GM19023 (cell line): ENCODE measurements around the gene ARHGAP5.
"Not testable (repeated sequence)": the region's sequence is repeated elsewhere in the genome, so short reads cannot be mapped to it uniquely, and the experiment has no call there.

Experiments used
- ATAC-seq: cut with Tn5 transposase; IDR thresholded peaks from one replicate; pipeline ENCODE4 v1.9.1; 2021; ENCODE audit warnings: mild to moderate bottlenecking, moderate library complexity; ENCODE audit not compliant: unreplicated experiment

ARHGAP5 gene

GRCh38 chr14:32109676-32110547, 32.8 kb downstream of the ARHGAP5 start:
- ATAC-seq, result no peak

- no peak for ATAC-seq
These were observed 33.4 kb downstream of the ARHGAP5 start for GRCh38 chr14:32110548-32110896.

GRCh38 chr14:32121536-32121935, 44.4 kb downstream of the ARHGAP5 start:
- ATAC-seq, result no peak

GRCh38 chr14:32121948-32122347, 44.8 kb downstream of the ARHGAP5 start:
- no peak for ATAC-seq

- ATAC-seq, result not testable (repeated sequence)
These were observed 50.0 kb downstream of the ARHGAP5 start for GRCh38 chr14:32126899-32127730.

GRCh38 chr14:32127731-32128654, 50.9 kb downstream of the ARHGAP5 start:
- not testable (repeated sequence) for ATAC-seq

- ATAC-seq, result no peak
These were observed 51.6 kb downstream of the ARHGAP5 start for GRCh38 chr14:32128703-32129102.

GRCh38 chr14:32129124-32129523, 52.0 kb downstream of the ARHGAP5 start:
- ATAC-seq, result no peak

GRCh38 chr14:32131689-32132088, 54.6 kb downstream of the ARHGAP5 start:
- ATAC-seq, result not testable (repeated sequence)

GRCh38 chr14:32134448-32135097, 57.5 kb downstream of the ARHGAP5 start:
- no peak for ATAC-seq

- no peak for ATAC-seq
These were observed 59.1 kb downstream of the ARHGAP5 start for GRCh38 chr14:32136027-32136825.

GRCh38 chr14:32137313-32137712, 60.2 kb downstream of the ARHGAP5 start:
- no peak for ATAC-seq

GRCh38 chr14:32137892-32138291, 60.8 kb downstream of the ARHGAP5 start:
- no peak for ATAC-seq

- ATAC-seq, result no peak
These were observed 65.2 kb downstream of the ARHGAP5 start for GRCh38 chr14:32142341-32142740.

GRCh38 chr14:32142754-32143437, 65.8 kb downstream of the ARHGAP5 start:
- ATAC-seq, result no peak

- ATAC-seq, result no peak
These were observed 73.3 kb downstream of the ARHGAP5 start for GRCh38 chr14:32150392-32150791.

GRCh38 chr14:32166029-32166428, 88.9 kb downstream of the ARHGAP5 start:
- ATAC-seq, result no peak

GRCh38 chr14:32166924-32167323, 89.8 kb downstream of the ARHGAP5 start:
- ATAC-seq, result no peak

- no peak for ATAC-seq
These were observed 90.8 kb downstream of the ARHGAP5 start for GRCh38 chr14:32167907-32168306.
